HG02870 (cell line): Measurements from ENCODE around the gene MOGAT2.
"Not testable (repeated sequence)": the region's sequence is repeated elsewhere in the genome, so short reads cannot be mapped to it uniquely, and the experiment has no call there.

Source experiments
- ATAC-seq: cut with Tn5 transposase; IDR thresholded peaks from one replicate; pipeline ENCODE4 v1.9.1; 2021; ENCODE audit warnings: mild to moderate bottlenecking, moderate library complexity; ENCODE audit not compliant: unreplicated experiment

MOGAT2 gene

GRCh38 chr11:75717608-75718418 is at the start of gene MOGAT2:
Gene MOGAT2, plus strand, starts transcription at chr11:75717838. Its CDS starts 51 bp downstream, at chr11:75717889.
- no peak for ATAC-seq

- ATAC-seq, result no peak
These were observed 49.0 kb upstream of the MOGAT2 start, which contains the start of gene MAP6 for GRCh38 chr11:75668451-75669297. Gene MAP6, minus strand, starts transcription at chr11:75669038. Its CDS starts 669 bp downstream, at chr11:75668369.

DNA sequence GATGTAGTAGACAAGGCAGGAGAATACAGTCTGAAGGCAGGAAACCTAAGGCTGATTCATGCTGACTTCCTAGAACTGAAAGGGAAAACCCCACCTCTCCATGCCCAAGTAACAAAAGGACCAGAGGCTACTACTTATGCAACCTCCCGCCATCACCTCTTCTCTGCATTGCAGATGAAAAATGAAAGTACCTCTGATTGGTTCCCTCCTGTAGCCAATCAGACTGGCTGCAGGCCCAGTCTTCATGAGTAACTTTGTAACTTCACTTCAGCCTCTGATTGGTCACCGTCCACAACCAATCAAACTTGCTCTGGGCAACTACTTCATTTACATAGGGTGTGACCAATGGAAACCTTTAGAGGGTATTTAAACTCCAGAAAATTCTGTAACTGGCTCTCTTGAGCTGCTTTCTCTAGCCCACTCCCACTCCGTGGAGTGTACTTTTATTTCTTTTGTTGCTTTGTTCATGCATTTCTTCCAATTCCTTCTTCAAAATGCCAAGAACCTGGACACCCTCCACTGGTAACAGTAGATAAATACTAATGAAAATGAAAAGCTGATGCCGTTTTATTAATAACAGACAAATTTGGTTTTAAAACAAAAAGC is 43.6 kb upstream of the MOGAT2 start:
- no peak for ATAC-seq

DNA sequence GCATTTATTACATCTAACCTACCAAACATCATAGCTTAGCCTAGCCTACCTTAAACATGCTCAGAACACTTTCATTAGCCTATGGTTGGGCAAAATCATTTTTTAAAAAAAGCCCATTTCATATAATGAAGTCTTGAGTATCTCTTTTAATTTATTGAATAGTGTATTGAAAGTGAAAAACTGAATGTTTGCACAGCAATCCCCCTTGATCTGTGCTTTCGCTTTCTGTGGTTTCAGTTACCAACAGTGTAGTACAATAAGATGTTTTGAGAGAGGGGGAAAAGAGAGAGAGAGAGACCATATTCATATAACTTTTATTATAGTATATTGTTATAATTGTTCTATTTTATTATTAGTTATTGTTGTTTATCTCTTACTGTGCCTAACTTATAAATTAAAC is 40.4 kb upstream of the MOGAT2 start:
- no peak for ATAC-seq

DNA sequence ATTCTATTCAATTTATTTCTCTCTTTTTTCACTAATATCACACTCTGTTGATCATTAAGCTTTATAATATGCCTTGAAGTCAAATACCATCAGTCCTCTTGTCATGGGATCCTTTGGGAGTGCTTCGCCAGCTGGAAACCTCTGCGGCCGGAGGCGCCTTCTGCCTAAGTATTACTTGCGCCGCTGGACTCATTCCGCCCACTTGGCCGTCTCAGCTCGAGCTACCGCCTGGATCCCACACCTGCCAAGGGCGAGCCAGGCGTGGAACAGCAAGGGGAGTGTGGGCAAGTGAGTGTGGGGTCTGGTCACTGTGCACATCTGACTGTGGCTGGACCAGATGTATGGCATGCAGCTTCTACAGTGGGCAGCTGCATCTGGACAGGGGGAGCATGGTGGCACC is 39.7 kb upstream of the MOGAT2 start:
- ATAC-seq, result no peak

DNA sequence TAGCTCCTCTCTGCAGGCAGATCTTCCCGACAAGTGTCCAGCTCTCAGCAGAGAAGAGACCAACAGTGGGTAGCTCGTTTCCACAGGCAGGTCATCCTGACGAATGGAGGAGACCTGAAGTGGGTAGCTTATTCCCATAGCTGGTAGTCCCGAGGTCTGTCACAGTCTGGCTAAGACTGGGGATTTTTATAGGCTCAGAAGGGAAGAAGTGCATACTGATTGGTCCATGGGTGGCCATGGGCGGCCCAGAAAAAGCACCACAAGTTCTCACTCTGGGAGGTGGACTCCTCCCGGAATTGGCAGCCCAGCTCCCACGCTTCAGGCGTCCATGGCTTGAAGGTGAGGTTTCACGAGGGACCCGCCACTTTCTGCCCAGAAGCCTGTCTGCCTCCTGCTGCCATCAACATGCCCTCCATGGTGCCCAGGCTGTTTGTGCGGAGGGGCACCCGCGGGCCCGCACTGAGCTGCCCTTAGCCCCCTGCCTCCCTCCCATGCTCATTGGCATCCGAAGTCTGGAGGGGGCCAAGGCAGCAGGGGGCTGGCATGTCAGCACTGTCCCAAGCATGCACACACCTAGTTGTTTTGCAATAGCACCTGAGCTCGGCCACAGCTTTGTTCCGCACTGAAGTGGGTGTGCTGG is 38.9 kb upstream of the MOGAT2 start:
- ATAC-seq, result no peak

DNA sequence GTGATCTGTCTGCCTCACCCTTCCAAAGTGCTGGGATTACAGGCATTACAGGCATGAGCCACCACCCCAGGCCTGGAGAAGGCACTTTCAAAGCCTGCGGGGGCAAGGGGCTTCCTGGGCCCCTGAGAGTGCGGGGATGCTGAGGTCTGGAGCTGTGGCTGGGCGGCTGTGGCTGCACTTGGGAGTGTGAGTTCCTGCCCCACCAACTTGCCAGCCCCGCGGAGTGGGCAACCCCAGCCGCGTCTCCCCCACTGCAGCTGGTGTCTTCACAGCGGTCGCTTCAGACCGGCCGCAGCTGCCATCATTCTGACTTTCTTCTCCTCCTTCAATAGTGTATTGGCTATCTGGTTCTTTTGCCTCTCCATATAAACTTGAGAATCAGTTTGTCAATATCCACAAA is 38.1 kb upstream of the MOGAT2 start:
- no peak for ATAC-seq

DNA sequence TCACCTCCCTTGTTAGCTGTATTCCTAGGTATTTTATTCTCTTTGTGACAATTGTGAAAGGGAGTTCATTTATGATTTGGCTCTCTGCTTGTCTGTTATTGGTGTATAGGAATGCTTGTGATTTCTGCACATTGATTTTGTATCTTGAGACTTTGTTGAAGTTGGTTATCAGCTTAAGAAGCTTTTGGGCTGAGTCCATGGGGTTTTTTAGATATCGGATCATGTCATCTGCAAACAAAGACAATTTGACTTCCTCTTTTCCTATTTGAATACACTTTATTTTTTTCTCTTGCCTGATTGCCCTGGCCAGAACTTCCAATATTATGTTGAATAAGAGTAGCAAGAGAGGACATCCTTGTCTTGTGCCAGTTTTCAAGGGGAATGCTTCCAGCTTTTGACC is 33.8 kb upstream of the MOGAT2 start:
- ATAC-seq, result not testable (repeated sequence)

DNA sequence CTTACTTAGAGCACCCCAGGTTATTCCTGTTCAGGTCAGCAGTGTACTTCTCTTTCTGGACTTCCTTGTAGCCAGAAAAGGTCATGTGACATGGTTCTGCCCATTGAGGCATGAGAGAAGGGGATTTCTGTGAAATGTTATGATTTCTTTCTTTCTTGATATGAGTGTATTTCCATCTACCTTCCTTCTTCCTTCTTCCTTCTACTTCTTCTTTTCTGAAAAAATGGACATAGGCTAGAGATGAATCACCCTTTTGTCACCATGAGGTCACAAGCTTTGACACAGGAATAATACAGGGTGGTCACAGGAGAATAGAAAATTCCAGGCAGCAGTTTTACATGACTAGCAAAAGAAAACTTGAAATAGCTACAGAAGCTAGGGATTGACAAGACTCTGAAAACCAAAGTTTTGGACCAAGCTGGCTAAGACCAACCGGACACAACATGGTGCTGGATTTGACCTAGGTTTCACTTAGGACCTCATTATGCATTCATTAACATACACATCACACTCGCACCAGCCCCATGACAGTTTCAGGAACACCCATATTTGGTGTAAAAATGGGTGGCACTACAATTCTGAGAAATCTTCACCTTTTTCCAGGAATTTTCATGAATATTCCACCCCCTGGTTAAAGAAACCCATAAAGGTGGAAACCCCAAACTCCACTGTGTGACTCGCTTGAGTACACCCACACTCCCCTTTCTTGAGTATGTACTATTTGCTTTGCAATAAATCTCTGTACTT is 27.6 kb upstream of the MOGAT2 start:
- ATAC-seq, result peak; percentile 78

DNA sequence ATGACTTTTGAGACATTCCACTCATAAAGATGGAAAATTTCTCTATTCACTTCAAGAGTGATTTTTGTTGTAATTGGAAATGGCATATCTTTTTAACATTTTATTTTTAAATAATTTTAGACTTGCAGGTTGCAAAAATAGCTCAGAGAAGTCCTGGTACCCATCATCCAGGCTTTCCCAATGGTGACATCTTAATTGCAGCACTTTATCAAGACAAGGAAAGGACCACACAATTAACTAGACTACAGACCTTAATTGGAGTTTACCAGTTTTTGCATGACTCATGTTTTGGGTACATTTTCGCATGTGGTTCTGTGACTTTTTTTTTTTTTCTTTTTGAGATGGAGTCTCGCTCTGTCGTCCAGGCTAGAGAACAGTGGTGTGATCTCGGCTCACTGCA is 25.8 kb upstream of the MOGAT2 start:
- ATAC-seq, result no peak

DNA sequence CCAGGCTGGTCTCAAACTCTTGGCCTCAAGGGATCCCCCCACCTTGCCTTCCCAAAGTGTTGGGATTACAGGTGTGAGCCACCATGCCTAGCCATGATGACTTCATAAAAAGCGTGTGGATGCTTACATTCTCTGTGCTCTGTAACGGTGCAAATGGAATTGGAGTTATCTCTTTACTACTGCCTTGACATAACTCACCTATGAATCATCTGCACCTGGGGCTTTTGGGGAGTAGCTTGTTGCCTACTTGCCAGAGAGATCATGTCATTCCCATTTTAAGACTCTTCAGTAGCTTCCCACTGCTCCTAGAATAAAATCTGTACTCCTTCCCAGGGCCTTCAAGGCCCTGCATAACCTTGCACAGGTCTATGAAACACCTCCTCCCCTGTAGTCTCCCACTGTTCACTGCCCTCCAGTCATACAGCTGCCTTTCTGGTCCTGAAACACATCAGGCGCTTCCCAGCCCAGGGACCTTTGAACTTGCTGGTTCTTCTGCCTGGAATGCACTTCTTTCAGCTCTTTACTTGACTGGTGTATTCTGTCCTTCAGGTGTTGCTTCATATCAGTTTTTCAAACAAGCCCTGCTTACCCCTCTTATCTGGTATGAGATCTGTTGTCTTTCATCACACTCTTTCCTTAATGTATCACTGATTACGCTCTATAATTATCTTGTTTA is 19.6 kb upstream of the MOGAT2 start:
- no peak for ATAC-seq

GRCh38 chr11:75700940-75701339 is 16.7 kb upstream of the MOGAT2 start:
- ATAC-seq, result no peak

- no peak for ATAC-seq
These were observed 13.9 kb upstream of the MOGAT2 start for GRCh38 chr11:75703695-75704237.

GRCh38 chr11:75705541-75705940 is 12.1 kb upstream of the MOGAT2 start:
- no peak for ATAC-seq

GRCh38 chr11:75706260-75706729 is 11.3 kb upstream of the MOGAT2 start:
- no peak for ATAC-seq

DNA sequence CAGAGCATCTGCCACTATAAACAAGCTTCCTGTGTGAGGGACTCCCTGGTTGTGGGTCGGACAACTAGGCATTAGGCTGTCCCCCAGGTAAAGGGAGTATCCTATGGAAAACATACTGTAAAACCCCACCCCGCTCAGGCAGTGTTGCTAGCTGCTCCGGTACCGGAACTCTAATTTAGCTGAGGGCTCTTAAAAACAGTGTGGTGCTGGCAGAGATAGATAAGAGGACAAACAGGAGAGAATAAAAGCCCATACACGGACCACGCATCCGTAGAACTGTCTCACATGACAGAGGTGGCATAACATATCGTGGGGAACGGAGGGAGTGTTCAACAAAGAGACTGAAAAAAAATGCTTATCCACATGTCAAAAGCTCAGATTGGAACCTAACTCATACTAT is 3.4 kb upstream of the MOGAT2 start:
- no peak for ATAC-seq

DNA sequence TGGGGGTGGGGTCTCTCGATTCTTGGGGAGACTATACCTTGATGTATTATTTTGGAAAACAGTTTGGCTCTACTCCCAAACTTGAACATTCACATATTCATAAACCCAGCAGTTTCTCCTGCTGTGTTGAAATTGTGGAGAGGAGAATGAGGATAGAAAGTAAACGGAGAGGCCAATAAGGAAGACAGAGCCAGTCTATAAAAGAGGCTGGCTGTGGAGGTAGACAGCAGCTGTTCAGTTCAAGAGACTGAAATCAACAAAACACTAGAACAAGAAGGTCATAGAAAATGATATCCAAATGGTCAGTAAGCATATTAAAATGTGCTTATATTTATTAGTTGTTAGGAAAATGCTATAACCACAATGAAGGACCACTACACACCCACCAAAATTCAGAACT is 1.9 kb upstream of the MOGAT2 start:
- ATAC-seq, result no peak

GRCh38 chr11:75716659-75717058 is 979 bp upstream of the MOGAT2 start:
- ATAC-seq, result no peak
